ENCODE measurements around the gene HEBP2. TPM values are rescaled to one million over a fixed set of nuclear protein-coding genes. Genes with fewer than 3 reads are reported as not detected.

Gene HEBP2
- total RNA-seq, 1 donor from 2014 or later: 63.2 TPM

DNA sequence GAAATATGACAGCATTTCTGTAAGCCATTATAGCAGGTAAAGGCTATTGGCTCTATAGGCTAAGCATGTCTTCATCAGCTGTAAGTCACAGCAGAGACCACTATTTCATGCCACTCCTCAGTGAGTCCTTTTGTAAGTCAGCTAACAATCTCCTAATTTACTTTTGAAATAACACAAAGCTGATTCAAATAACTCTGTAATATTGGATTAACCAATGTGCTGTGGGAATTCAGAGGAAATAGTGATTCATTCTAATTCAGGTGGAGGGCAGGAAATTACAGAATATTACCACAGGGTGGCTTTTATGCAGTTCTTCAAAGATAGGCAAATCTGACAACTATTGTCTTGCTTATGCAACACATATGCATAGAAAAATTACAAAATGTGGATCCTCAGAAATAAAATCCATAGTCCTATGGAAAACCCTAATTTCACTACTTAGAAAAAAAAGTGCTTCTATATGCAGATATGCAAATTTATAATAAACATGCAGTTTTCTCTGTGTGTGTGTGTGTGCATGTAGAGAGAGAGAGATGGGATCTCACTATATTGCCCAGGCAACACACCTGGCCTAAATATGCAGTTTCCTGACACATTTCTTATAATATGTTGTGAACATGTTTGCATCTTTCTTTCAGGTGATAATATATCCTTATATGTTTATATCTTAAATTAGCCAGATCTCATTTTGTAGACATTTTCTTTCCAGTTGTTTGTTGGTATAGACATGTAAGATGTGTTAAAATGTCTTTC is 31.1 kb upstream of the HEBP2 start:
- Histone ChIP-seq H3K4me3 (no peak overlapping the region), H3K27me3 (no peaks in the 10 kb centered on the region), H3K4me1 (no peaks in the 10 kb centered on the region), H3K27ac (no peak overlapping the region), H3K36me3 (no peaks in the 10 kb centered on the region), H3K9me3 (no peaks in the 10 kb centered on the region)
- intact Hi-C loops (cut with DNase I): no loop called here
- no peak for DNase-seq (ENCODE audit: low spot score in 2 of 2)
- TF ChIP-seq, protein P1, sequence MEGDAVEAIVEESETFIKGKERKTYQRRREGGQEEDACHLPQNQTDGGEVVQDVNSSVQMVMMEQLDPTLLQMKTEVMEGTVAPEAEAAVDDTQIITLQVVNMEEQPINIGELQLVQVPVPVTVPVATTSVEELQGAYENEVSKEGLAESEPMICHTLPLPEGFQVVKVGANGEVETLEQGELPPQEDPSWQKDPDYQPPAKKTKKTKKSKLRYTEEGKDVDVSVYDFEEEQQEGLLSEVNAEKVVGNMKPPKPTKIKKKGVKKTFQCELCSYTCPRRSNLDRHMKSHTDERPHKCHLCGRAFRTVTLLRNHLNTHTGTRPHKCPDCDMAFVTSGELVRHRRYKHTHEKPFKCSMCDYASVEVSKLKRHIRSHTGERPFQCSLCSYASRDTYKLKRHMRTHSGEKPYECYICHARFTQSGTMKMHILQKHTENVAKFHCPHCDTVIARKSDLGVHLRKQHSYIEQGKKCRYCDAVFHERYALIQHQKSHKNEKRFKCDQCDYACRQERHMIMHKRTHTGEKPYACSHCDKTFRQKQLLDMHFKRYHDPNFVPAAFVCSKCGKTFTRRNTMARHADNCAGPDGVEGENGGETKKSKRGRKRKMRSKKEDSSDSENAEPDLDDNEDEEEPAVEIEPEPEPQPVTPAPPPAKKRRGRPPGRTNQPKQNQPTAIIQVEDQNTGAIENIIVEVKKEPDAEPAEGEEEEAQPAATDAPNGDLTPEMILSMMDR (IDR thresholded peaks at IDR 0.05): no peak

DNA sequence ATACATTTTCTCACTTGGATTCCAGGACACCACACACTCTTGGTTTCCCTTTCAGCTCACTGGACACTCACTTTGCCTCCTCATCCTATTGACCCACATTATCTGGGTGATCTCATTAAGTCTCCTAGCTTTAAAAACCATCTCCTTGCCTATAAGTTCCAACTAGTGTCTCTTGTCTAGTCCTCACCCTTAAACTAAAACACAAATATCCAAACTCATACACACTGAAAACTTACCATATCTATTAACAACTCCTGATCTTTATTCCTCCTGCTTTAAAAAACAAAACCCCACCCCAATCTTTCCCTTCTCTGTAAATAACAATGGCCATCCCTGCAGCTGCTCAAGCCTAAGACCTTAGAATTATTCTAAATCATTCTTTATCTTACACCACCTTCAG is 29.8 kb upstream of the HEBP2 start:
- H3K36me3 ChIP-seq: no peaks in the 10 kb centered on the region
- no peak for DNase-seq (ENCODE audit: low spot score in 2 of 2)
- TF ChIP-seq, protein P1 (IDR thresholded peaks at IDR 0.05): no peak
- H3K9me3 ChIP-seq: no peaks in the 10 kb centered on the region
- no peaks in the 10 kb centered on the region for H3K27me3 ChIP-seq
- intact Hi-C loops (cut with DNase I): no loop called here
- H3K4me1 ChIP-seq: no peaks in the 10 kb centered on the region
- H3K27ac ChIP-seq: no peak overlapping the region
- no peak overlapping the region for H3K4me3 ChIP-seq

DNA sequence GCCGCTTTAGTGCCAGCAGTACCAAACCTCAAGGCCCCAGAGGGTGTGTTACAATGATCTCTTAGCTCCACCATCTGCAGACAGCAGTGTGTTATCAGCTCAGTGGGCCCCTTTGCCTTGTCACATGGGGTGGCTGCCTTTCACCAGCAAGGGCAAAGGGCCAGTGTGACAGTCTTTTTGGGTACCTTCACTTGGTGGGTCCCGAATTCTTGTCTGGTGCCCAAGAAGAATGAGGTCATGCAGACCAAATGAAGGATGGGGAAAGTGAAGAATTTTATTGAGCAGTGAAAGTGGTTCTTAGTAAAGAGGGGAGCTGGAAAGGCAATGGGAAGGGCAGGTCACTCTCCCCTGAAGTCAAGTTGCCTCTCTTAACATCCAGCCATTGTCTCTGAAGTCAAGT is 29.2 kb upstream of the HEBP2 start:
- Histone ChIP-seq H3K4me3 (no peak overlapping the region), H3K9me3 (no peaks in the 10 kb centered on the region), H3K36me3 (no peaks in the 10 kb centered on the region), H3K27me3 (no peaks in the 10 kb centered on the region), H3K4me1 (no peaks in the 10 kb centered on the region), H3K27ac (no peak overlapping the region)
- intact Hi-C loops (cut with DNase I): no loop called here
- TF ChIP-seq, protein P1 (IDR thresholded peaks at IDR 0.05): no peak
- DNase-seq (ENCODE audit: low spot score in 2 of 2): no peak

DNA sequence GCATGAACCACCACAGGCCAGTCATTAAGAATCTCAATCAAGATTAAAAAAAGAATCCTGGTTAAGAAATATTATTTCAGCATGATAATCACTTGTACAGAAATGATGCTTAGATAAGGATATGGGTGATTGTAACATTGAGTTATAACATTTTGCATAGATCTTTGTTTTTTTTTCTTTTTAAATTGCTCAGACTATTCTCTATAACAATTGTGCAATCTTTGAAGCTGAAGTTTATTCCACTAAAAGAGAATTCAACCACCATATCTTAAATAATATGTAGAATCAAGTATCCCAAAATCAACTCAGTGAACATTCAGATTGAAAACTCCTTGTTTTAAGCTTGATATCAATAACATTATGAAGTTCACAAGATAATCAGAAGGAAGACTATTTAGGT is 27.0 kb upstream of the HEBP2 start:
- Histone ChIP-seq H3K4me1 (no peaks in the 10 kb centered on the region), H3K4me3 (no peak overlapping the region), H3K27me3 (no peaks in the 10 kb centered on the region), H3K27ac (no peak overlapping the region), H3K36me3 (no peaks in the 10 kb centered on the region), H3K9me3 (no peaks in the 10 kb centered on the region)
- TF ChIP-seq, protein P1 (IDR thresholded peaks at IDR 0.05): no peak
- DNase-seq (ENCODE audit: low spot score in 2 of 2): no peak
- intact Hi-C loops (cut with DNase I): no loop called here

DNA sequence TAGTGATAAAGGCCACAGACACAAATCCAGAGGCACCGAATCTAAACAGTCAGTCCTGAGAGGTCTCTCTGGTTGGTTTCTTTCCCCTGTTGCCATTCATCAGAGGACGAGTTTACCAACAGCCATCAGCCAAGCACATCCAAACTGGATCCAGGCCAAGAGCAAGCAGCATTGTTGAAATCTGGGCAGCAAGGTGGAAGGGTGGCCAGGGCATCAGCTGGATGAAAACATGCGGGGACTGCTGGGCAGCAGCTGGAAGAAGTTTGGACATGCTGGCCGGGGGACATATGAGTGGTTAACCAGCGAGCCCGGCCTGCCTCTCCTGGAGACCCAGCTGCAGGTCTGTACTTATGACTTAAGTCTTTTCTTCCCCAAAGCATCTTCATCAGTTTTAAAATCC is 26.2 kb upstream of the HEBP2 start, which contains the start of gene SMIM28:
SMIM28 (plus strand) TSS at position 62 of the 400 bp plus-strand sequence; CDS start at position 230, 168 bp downstream.
- no peak within 1 kb of the TSS for H3K27ac ChIP-seq
- TF ChIP-seq, protein P1 (IDR thresholded peaks at IDR 0.05): no peak
- intact Hi-C loops (cut with DNase I): no loop called here
- H3K4me1 ChIP-seq: no peaks in the 10 kb centered on the region
- H3K4me3 ChIP-seq: no peak within 1 kb of the TSS
- H3K27me3 ChIP-seq: no peaks in the 10 kb centered on the region
- no peak for DNase-seq (ENCODE audit: low spot score in 2 of 2)
- no peaks in the 10 kb centered on the region for H3K36me3 ChIP-seq
- no peaks in the 10 kb centered on the region for H3K9me3 ChIP-seq
